Fibroblast of peridontal ligament (primary cell): ENCODE data around the gene GPR150.

Source experiments
- DNase-seq: peaks from one replicate; pipeline ENCODE4 v3.0.0-alpha.2; 2010; ENCODE audit errors: extremely low read depth

Gene GPR150

GRCh38 chr5:95620030-95620869 is at the start of gene GPR150:
GPR150 (plus strand) TSS chr5:95620087; CDS start chr5:95620276, 189 bp downstream.
- DNase-seq = no peak

- DNase-seq = no peak
Observed at GRCh38 chr5:95572016-95572415, 47.9 kb upstream of the GPR150 start.

- DNase-seq = no peak
Observed at GRCh38 chr5:95581576-95581975, 38.3 kb upstream of the GPR150 start.

- DNase-seq = no peak
Observed at GRCh38 chr5:95583992-95584391, 35.9 kb upstream of the GPR150 start.

GRCh38 chr5:95590880-95591279 is 29.0 kb upstream of the GPR150 start:
- DNase-seq = no peak

- peak; percentile 67 for DNase-seq
Observed at GRCh38 chr5:95591490-95591901, 28.4 kb upstream of the GPR150 start.

- DNase-seq = no peak
Observed at GRCh38 chr5:95595289-95595931, 24.5 kb upstream of the GPR150 start.

GRCh38 chr5:95599252-95599651 is 20.6 kb upstream of the GPR150 start:
- DNase-seq = no peak

GRCh38 chr5:95600557-95600956 is 19.3 kb upstream of the GPR150 start:
- peak; percentile 47 for DNase-seq

- no peak for DNase-seq
Observed at GRCh38 chr5:95605786-95606185, 14.1 kb upstream of the GPR150 start.

GRCh38 chr5:95606419-95606818 is 13.5 kb upstream of the GPR150 start:
- DNase-seq = no peak

GRCh38 chr5:95609711-95610110 is 10.2 kb upstream of the GPR150 start:
- peak; percentile 25 for DNase-seq

- no peak for DNase-seq
Observed at GRCh38 chr5:95610546-95610945, 9.3 kb upstream of the GPR150 start.

- DNase-seq = no peak
Observed at GRCh38 chr5:95611396-95611795, 8.5 kb upstream of the GPR150 start.

- no peak for DNase-seq
Observed at GRCh38 chr5:95613514-95613913, 6.4 kb upstream of the GPR150 start.

GRCh38 chr5:95615164-95615467 is 4.8 kb upstream of the GPR150 start:
- DNase-seq = no peak

GRCh38 chr5:95617057-95617456 is 2.8 kb upstream of the GPR150 start:
- DNase-seq = no peak

- DNase-seq = no peak
Observed at GRCh38 chr5:95619096-95619495, 791 bp upstream of the GPR150 start.

GRCh38 chr5:95619514-95620029 is 315 bp upstream of the GPR150 start:
- DNase-seq = no peak

GRCh38 chr5:95620870-95621838 is 1.3 kb downstream of the GPR150 start:
- DNase-seq = no peak

- DNase-seq = no peak
Observed at GRCh38 chr5:95621839-95622629, 2.1 kb downstream of the GPR150 start.
